NB4 (cell line): ENCODE measurements around the gene UTP14A.

ENCODE experiments used
- POLR2A ChIP-seq: IDR thresholded peaks from 2 replicates; pipeline ENCODE4 v1.6.1; 2011; ENCODE audit warnings: mild to moderate bottlenecking; ENCODE audit not compliant: insufficient read length; ENCODE audit errors: extremely low read depth
- TF ChIP-seq, protein P1 (sequence below): IDR thresholded peaks from one replicate; pipeline ENCODE4 v1.5.1; 2012; ENCODE audit warnings: low read depth, low read length

DNA sequence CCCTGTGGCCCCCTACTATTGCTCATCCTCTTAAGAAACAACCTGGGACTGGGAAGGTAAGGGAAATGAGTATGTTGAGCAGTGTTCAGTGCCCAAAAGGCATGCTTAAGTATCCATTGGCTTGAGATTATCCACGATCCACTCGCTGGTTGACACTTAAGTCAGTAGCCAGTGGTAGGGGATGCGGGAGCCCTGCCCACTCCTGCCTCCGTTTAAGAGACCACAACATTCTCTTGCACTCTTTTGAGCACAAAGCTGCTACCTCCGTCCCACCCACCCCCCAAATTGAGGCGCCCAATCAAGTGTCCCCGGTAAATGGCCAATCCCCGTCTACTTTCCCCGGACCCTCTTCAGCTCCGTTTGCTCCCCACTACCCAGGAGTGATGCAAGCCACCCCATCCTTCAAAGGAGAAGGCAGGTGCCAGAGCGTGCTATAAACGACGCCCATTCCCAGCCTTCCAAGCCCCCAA is 25.0 kb downstream of the UTP14A start:
- TF ChIP-seq, protein P1, sequence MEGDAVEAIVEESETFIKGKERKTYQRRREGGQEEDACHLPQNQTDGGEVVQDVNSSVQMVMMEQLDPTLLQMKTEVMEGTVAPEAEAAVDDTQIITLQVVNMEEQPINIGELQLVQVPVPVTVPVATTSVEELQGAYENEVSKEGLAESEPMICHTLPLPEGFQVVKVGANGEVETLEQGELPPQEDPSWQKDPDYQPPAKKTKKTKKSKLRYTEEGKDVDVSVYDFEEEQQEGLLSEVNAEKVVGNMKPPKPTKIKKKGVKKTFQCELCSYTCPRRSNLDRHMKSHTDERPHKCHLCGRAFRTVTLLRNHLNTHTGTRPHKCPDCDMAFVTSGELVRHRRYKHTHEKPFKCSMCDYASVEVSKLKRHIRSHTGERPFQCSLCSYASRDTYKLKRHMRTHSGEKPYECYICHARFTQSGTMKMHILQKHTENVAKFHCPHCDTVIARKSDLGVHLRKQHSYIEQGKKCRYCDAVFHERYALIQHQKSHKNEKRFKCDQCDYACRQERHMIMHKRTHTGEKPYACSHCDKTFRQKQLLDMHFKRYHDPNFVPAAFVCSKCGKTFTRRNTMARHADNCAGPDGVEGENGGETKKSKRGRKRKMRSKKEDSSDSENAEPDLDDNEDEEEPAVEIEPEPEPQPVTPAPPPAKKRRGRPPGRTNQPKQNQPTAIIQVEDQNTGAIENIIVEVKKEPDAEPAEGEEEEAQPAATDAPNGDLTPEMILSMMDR, result no peak
- TF ChIP-seq POLR2A, result no peak
